ENCODE results near the gene GALNT12.

GRCh38 chr9:98767196-98767595 lies 40.3 kb upstream of the GALNT12 start:
- TF ChIP-seq POLR2AphosphoS5 (IDR thresholded peaks at IDR 0.05) (no peak), CTCF (IDR thresholded peaks at IDR 0.05) (no peak)
